HepG2 (cell line): ENCODE measurements around the gene ZNF22. TPM values are rescaled to one million over a fixed set of nuclear protein-coding genes. Genes with fewer than 3 reads are reported as not detected.

Experiments used
- FOXP1 ChIP-seq, 2 experiments: fragments of 450-650 bp in 1 of 2; IDR thresholded peaks; 2 replicates each; pipeline ENCODE4 v1.6.1; 2017 to 2018; ENCODE audit warnings: antibody characterized with exemption in 1 of 2
- GATAD2A ChIP-seq: IDR thresholded peaks from 2 replicates; pipeline ENCODE4 v1.6.1; 2016
- JUND ChIP-seq: sonication (generic); formaldehyde crosslinking; IDR thresholded peaks from 2 replicates; pipeline ENCODE4 v1.8.0; 2022; ENCODE audit warnings: mild to moderate bottlenecking, missing genetic modification reagents
- KLF6 ChIP-seq: IDR thresholded peaks from 2 replicates; pipeline ENCODE4 v1.8.0; 2016; ENCODE audit warnings: missing biosample characterization, missing genetic modification reagents
- NBN ChIP-seq: fragments of 450-650 bp; conservative IDR thresholded peaks from 2 replicates; pipeline ENCODE4 v1.6.1; 2017
- NONO ChIP-seq, 2 experiments: fragments of 450-650 bp in 1 of 2; sonication (generic) in 1 of 2; formaldehyde crosslinking in 1 of 2; IDR thresholded peaks in 1 of 2; conservative IDR thresholded peaks in 1 of 2; 2 replicates each; pipeline versions ENCODE4 v1.6.1 to v1.8.0; 2017 to 2022; ENCODE audit warnings: mild to moderate bottlenecking in 1 of 2, missing genetic modification reagents in 1 of 2, moderate library complexity in 1 of 2
- POLR2A ChIP-seq, 2 experiments: IDR thresholded peaks; 2 replicates each; pipeline ENCODE4 v1.6.1; 2011; ENCODE audit warnings: low read depth in 2 of 2, low read length in 2 of 2, mild to moderate bottlenecking in 1 of 2, moderate library complexity in 1 of 2; ENCODE audit not compliant: insufficient read depth in 1 of 2
- SNAPC4 ChIP-seq: sonication (generic); formaldehyde crosslinking; IDR thresholded peaks from 2 replicates; pipeline ENCODE4 v1.4.0; 2020; ENCODE audit warnings: mild to moderate bottlenecking, missing genetic modification reagents
- SNRNP70 ChIP-seq: fragments of 200-400 bp; formaldehyde crosslinking; IDR thresholded peaks from 2 replicates; pipeline ENCODE4 v1.6.1; 2017; ENCODE audit warnings: mild to moderate bottlenecking, low read depth, low read length, moderate library complexity
- SOX5 ChIP-seq: IDR thresholded peaks from 2 replicates; pipeline ENCODE4 v1.6.1; 2016; ENCODE audit warnings: borderline replicate concordance
- SRSF1 ChIP-seq: fragments of 200-400 bp; formaldehyde crosslinking; optimal IDR thresholded peaks from 2 replicates; pipeline ENCODE3; 2017; ENCODE audit warnings: mild to moderate bottlenecking, low read depth, low read length, moderate library complexity
- STAG1 ChIP-seq: sonication (generic); formaldehyde crosslinking; IDR thresholded peaks from 2 replicates; pipeline ENCODE4 v1.4.0; 2020; ENCODE audit warnings: missing genetic modification reagents
- STAT5B ChIP-seq: sonication (generic); formaldehyde crosslinking; IDR thresholded peaks from 2 replicates; pipeline ENCODE4 v1.4.0; 2020; ENCODE audit warnings: missing genetic modification reagents
- TOPORS ChIP-seq: sonication (generic); formaldehyde crosslinking; IDR thresholded peaks from 2 replicates; pipeline ENCODE4 v1.8.0; 2023; ENCODE audit warnings: mild to moderate bottlenecking, missing genetic modification reagents
- ZBTB42 ChIP-seq: sonication (generic); formaldehyde crosslinking; IDR thresholded peaks from 2 replicates; pipeline ENCODE4 v1.5.0; 2020; ENCODE audit warnings: mild to moderate bottlenecking, missing genetic modification reagents
- ZFP36L2 ChIP-seq: sonication (generic); formaldehyde crosslinking; IDR thresholded peaks from 2 replicates; pipeline ENCODE4 v1.4.0; 2020; ENCODE audit warnings: missing genetic modification reagents
- ZFP62 ChIP-seq: sonication (generic); formaldehyde crosslinking; IDR thresholded peaks from 2 replicates; pipeline ENCODE4 v1.4.0; 2020; ENCODE audit warnings: missing genetic modification reagents
- ZNF124 ChIP-seq: sonication (generic); formaldehyde crosslinking; IDR thresholded peaks from 2 replicates; pipeline ENCODE4 v1.4.0; 2020; ENCODE audit warnings: missing genetic modification reagents
- ZNF224 ChIP-seq: sonication (generic); formaldehyde crosslinking; IDR thresholded peaks from 2 replicates; pipeline ENCODE4 v1.5.0; 2020; ENCODE audit warnings: mild to moderate bottlenecking, missing genetic modification reagents
- ZNF230 ChIP-seq: sonication (generic); formaldehyde crosslinking; IDR thresholded peaks from 2 replicates; pipeline ENCODE4 v1.4.0; 2020; ENCODE audit warnings: mild to moderate bottlenecking, missing genetic modification reagents
- ZNF30 ChIP-seq: sonication (generic); formaldehyde crosslinking; IDR thresholded peaks from 2 replicates; pipeline ENCODE4 v1.5.0; 2020; ENCODE audit warnings: mild to moderate bottlenecking, missing genetic modification reagents
- ZNF431 ChIP-seq: sonication (generic); formaldehyde crosslinking; IDR thresholded peaks from 2 replicates; pipeline ENCODE4 v1.9.0; 2022; ENCODE audit warnings: missing genetic modification reagents, low read depth, mild to moderate bottlenecking, borderline replicate concordance
- ZNF510 ChIP-seq: sonication (generic); formaldehyde crosslinking; IDR thresholded peaks from 2 replicates; pipeline ENCODE4 v1.4.0; 2020; ENCODE audit warnings: low read depth, mild to moderate bottlenecking, missing genetic modification reagents
- ZNF577 ChIP-seq: sonication (generic); formaldehyde crosslinking; IDR thresholded peaks from 2 replicates; pipeline ENCODE4 v1.4.0; 2020; ENCODE audit warnings: mild to moderate bottlenecking, low read depth, missing genetic modification reagents, borderline replicate concordance
- ZNF709 ChIP-seq: sonication (generic); formaldehyde crosslinking; IDR thresholded peaks from 2 replicates; pipeline ENCODE4 v1.5.0; 2020; ENCODE audit warnings: mild to moderate bottlenecking, missing genetic modification reagents
- ZZZ3 ChIP-seq: sonication (generic); formaldehyde crosslinking; IDR thresholded peaks from 2 replicates; pipeline ENCODE4 v1.4.0; 2020; ENCODE audit warnings: missing genetic modification reagents, mild to moderate bottlenecking, borderline replicate concordance
- polyA plus RNA-seq, 8 experiments: library from polyadenylated mRNA; depleted of rRNA in 3 of 8; stranded (reverse) in 7 of 8; unstranded in 1 of 8; fragments of >200 nt; fragmentation: Illumina TruSeq in 4 of 8; extraction: Trizol in 4 of 8; gene quantifications; 2 replicates each; pipeline versions ENCODE4 v1.2.1 to v1.2.3, GENCODE V29; 2011 to 2016; ENCODE audit warnings: low read depth in 4 of 8, missing spikeins in 1 of 8, mixed read lengths in 1 of 8; ENCODE audit not compliant: insufficient read depth in 1 of 8
- total RNA-seq, 5 experiments: library from RNA; depleted of rRNA; stranded (reverse); fragments of >200 nt; fragmentation: Illumina TruSeq; extraction: Trizol; gene quantifications; 2 replicates each; pipeline ENCODE4 v1.2.3, GENCODE V29; 2016; ENCODE audit warnings: low read depth in 1 of 5
- TF ChIP-seq, protein P1 (sequence below): sonication (generic); formaldehyde crosslinking; IDR thresholded peaks from 2 replicates; pipeline ENCODE4 v1.5.1; 2020; ENCODE audit warnings: missing genetic modification reagents, mild to moderate bottlenecking, borderline replicate concordance

The ZNF22 gene
- total and polyA plus RNA-seq, 2 of the 13 experiments (the other 11 are each of a cell fraction or from before 2014, with no cell fraction given), result 0.40 to 1.3 TPM

DNA sequence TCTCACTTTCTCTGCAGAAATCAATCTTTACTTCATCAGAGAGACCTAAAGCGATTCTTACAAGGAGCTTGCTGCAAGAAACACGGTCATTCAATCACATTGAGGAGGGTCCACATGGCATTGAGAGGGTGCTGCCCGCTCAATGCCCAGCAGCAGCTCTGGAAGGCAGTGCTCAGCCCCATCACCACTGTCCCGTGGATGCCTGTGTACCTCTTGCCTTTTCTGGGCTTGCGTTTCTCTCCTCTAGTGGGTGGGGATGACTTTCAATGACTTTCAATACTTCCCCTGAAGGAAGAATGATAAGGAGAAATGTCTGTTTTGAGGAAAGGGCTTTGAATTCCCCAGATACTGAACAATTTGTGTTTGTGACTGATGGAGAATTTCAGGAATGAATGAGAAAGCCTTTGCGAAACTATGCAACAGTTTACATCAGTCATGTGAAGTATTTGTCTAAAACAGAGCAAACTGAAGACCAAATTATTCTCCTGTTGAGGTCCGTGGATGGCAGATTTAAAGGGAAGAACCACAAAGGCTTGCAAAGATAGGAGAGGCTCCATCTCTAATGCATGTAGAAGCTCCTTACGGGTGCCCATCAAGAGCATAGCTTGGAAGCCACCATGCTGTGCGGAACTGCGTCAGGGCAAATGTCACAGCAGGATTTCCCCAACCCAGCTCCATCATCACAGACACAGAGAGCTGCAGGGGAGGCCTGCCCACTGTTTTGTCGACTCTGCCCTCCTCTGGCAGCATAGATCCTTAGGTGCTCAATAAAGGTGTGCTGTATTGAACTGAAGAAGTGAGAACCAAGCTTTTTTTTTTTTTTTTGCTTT is 6.6 kb upstream of the ZNF22 start (continued):
- TF ChIP-seq SNRNP70, result no peak
- peak; percentile 17; the same call in 1 of the 2 replicates for TF ChIP-seq SOX5
- no peak for TF ChIP-seq ZNF30
- TF ChIP-seq ZNF230 (CRISPR knock-in tag), result no peak
- TF ChIP-seq GATAD2A (CRISPR knock-in tag), result peak; percentile 83
- no peak for TF ChIP-seq ZNF431 (CRISPR knock-in tag)
- TF ChIP-seq ZNF224, result no peak
- TF ChIP-seq KLF6 (CRISPR knock-in tag), result no peak
- TF ChIP-seq NBN, result no peak
- TF ChIP-seq ZNF577 (CRISPR knock-in tag), result no peak
- TF ChIP-seq ZFP36L2 (CRISPR knock-in tag), result no peak
- TF ChIP-seq JUND (CRISPR knock-in tag), result no peak
- TF ChIP-seq ZNF124, result no peak
- TF ChIP-seq STAG1, result peak; percentile 31; the same call in 1 of the 2 replicates
- TF ChIP-seq, protein P1, sequence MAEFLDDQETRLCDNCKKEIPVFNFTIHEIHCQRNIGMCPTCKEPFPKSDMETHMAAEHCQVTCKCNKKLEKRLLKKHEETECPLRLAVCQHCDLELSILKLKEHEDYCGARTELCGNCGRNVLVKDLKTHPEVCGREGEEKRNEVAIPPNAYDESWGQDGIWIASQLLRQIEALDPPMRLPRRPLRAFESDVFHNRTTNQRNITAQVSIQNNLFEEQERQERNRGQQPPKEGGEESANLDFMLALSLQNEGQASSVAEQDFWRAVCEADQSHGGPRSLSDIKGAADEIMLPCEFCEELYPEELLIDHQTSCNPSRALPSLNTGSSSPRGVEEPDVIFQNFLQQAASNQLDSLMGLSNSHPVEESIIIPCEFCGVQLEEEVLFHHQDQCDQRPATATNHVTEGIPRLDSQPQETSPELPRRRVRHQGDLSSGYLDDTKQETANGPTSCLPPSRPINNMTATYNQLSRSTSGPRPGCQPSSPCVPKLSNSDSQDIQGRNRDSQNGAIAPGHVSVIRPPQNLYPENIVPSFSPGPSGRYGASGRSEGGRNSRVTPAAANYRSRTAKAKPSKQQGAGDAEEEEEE (CRISPR knock-in tag), result no peak
- TF ChIP-seq ZZZ3 (CRISPR knock-in tag), result no peak
- TF ChIP-seq ZNF709 (CRISPR knock-in tag), result no peak
- TF ChIP-seq POLR2A (IDR thresholded peaks at IDR 0.05; ENCODE audit: insufficient read depth in 1 of 2, low read depth in 2 of 2, low read length in 2 of 2), result no peak
- TF ChIP-seq ZBTB42 (CRISPR knock-in tag), result no peak
- no peak for TF ChIP-seq SNAPC4 (CRISPR knock-in tag)
- no peak for TF ChIP-seq ZNF510 (CRISPR knock-in tag)
- no peak for TF ChIP-seq FOXP1 (IDR thresholded peaks at IDR 0.05)
- TF ChIP-seq FOXP1 (CRISPR knock-in tag; IDR thresholded peaks at IDR 0.05), result no peak
- TF ChIP-seq ZFP62 (CRISPR knock-in tag), result no peak
- TF ChIP-seq STAT5B (CRISPR knock-in tag), result no peak
- no peak for TF ChIP-seq SRSF1
- TF ChIP-seq NONO (IDR thresholded peaks at IDR 0.05), result no peak
- no peak for TF ChIP-seq NONO (CRISPR knock-in tag; conservative IDR thresholded peaks at IDR 0.05)
- TF ChIP-seq TOPORS (CRISPR knock-in tag), result no peak
